ENCODE measurements around the gene HEPN1. TPM values are rescaled to one million over a fixed set of nuclear protein-coding genes. Genes with fewer than 3 reads are reported as not detected.

The HEPN1 gene
- total RNA-seq, 2 donors from 2014 or later: not detected

DNA sequence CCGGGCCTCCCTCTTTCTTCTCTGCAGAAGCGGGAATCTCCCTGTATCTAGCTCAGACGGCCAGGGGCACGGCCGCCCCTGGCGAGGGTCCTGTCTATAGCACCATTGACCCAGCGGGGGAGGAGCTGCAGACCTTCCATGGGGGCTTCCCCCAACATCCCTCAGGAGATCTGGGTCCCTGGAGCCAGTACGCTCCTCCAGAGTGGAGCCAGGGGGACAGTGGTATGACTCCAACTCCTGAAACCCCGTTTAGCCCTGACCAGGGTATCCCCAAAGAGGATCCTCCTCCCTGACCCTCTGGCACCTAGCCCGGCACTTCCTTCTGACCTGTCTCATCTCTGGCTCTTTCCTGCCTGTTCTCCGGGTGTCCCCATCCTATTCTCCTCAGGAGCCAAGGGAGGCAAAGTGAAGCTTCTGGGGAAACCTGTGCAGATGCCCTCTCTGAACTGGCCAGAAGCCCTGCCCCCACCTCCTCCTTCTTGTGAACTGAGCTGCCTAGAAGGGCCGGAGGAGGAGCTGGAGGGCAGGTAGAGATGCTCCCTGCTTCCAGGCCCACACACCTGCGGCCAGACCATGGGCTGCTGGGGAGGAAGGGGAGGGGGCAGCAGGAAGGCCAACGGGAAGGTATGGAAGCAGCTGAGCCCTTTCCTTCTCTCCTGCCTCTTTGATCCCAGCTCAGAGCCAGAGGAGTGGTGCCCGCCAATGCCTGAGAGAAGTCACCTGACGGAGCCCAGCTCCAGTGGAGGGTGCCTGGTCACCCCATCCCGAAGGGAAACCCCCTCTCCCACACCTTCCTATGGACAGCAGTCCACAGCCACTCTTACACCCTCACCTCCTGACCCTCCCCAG, 40.9 kb upstream of the HEPN1 start:
- Mint-ChIP-seq H3K27me3 (ENCODE audit: low read depth) (peaks cover 26% of the 10 kb centered on the region), H3K27ac (no peak overlapping the region)

DNA sequence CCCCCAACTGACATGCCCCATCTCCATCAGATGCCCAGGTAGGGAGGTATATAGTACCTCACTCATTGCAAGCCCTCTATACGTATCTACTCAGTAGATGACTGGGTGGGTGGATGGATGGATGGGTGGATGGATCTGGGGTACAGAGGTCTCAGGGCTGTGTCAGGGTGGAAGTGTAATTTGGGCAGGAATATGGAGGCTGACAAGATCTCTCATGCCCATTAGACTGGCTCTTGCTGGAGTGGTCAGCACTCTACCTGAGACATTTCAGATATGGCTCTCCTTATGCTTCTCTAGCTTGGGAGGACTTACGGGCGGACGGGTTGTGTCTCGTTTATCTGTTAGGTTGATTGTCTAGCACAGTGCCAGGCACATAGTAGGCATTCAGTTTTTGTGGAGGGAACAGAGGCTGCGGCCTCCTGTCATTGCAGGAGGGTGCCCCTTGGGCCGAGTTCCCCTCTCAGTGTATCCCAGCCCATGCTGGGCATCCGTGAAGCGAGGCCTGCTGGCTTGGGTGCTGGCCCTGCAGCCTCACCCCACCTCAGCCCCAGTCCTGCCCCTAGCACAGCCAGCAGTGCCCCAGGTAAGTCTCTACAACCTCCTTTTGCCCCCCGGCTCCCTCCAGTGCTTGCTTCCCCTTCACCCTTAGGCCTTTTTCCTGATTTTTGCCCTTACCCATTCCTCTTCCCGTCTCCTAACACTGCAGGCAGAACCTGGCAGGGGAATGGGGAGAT, 40.1 kb upstream of the HEPN1 start:
- no peak for ATAC-seq (replicated peaks in 1 of 2)
- H3K36me3 Mint-ChIP-seq (ENCODE audit: insufficient read depth in 2 of 2): no peaks in the 10 kb centered on the region
- no peak overlapping the region for H3K4me3 Mint-ChIP-seq
- peaks cover 19% of the 10 kb centered on the region for H3K4me1 Mint-ChIP-seq (ENCODE audit: low read depth)
- no peak for DNase-seq
- peaks cover 18% of the 10 kb centered on the region for H3K27me3 Mint-ChIP-seq (ENCODE audit: low read depth)
- H3K9me3 Mint-ChIP-seq: no peaks in the 10 kb centered on the region
- H3K27ac Mint-ChIP-seq: no peak overlapping the region

More for the DNA sequence above, 40.9 kb upstream of the HEPN1 start:
- ATAC-seq (replicated peaks in 1 of 2) (no peak), DNase-seq (no peak)
- H3K4me3 Mint-ChIP-seq: peak overlapping the region; percentile 84 to 87
- no peaks in the 10 kb centered on the region for H3K9me3 Mint-ChIP-seq
- no peaks in the 10 kb centered on the region for H3K36me3 Mint-ChIP-seq (ENCODE audit: insufficient read depth in 2 of 2)
- H3K4me1 Mint-ChIP-seq (ENCODE audit: low read depth): peaks cover 19% of the 10 kb centered on the region

DNA sequence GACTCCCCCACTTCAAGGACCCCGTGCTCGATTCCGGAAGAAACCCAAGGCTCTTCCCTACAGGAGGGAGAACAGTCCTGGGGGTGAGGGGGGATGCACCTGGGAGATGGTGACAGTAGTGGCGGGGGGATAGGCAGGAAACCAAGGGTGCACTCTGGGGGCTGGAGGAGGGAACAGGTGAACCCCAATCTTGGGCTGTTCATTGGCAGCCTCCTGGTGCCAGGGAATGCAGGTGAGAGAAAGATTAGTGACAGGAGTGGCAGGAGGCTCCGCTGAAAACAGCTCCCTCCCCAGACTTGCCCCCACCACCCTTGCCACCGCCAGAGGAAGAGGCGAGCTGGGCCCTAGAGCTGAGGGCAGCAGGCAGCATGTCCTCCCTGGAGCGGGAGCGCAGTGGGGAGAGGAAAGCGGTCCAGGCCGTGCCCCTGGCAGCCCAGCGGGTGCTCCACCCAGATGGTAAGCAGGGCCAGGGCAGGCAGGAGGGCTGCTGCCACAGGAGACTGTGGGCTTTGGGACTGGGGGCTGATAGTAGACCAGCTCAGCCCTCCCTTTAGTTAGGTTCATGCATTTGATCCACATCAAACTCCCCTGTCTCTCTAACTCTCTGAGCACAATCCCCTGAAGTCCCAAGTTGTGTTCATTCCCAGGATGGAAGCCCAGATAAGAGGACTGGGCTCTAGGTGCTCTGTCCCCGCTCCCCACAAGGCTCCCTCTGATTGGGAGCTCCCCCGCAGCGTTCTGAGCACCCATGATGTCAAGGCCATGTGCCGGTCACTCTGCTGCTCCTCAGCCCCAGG, 39.4 kb upstream of the HEPN1 start:
- no peak for ATAC-seq (replicated peaks in 1 of 2)
- no peak for DNase-seq
- no peaks in the 10 kb centered on the region for H3K9me3 Mint-ChIP-seq

DNA sequence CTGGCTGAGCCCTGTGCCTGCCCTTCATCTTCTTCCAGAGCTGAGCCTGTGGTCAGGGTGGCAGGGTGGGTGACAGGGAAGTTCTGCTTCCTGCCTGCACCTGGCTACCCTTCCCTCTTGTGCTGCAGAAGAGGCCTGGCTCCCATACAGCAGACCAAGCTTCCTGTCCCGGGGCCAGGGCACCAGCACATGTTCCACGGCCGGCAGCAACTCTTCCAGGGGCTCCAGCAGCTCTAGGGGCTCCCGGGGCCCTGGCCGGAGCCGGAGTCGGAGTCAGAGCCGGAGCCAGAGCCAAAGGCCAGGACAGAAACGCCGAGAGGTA, 38.8 kb upstream of the HEPN1 start:
- no peaks in the 10 kb centered on the region for H3K36me3 Mint-ChIP-seq (ENCODE audit: insufficient read depth in 2 of 2)
- H3K4me3 Mint-ChIP-seq: no peak overlapping the region
- peaks cover 6% of the 10 kb centered on the region for H3K27me3 Mint-ChIP-seq (ENCODE audit: low read depth)
- ATAC-seq (replicated peaks in 1 of 2) (no peak), DNase-seq (no peak)
- H3K27ac Mint-ChIP-seq: no peak overlapping the region
- H3K9me3 Mint-ChIP-seq: no peaks in the 10 kb centered on the region
- peaks cover 19% of the 10 kb centered on the region for H3K4me1 Mint-ChIP-seq (ENCODE audit: low read depth)

More for the DNA sequence above, 39.4 kb upstream of the HEPN1 start:
- H3K4me1 Mint-ChIP-seq (ENCODE audit: low read depth): peaks cover 19% of the 10 kb centered on the region
- H3K27me3 Mint-ChIP-seq (ENCODE audit: low read depth): peaks cover 11% of the 10 kb centered on the region
- no peak overlapping the region for H3K27ac Mint-ChIP-seq
- no peak overlapping the region for H3K4me3 Mint-ChIP-seq
- no peaks in the 10 kb centered on the region for H3K36me3 Mint-ChIP-seq (ENCODE audit: insufficient read depth in 2 of 2)

DNA sequence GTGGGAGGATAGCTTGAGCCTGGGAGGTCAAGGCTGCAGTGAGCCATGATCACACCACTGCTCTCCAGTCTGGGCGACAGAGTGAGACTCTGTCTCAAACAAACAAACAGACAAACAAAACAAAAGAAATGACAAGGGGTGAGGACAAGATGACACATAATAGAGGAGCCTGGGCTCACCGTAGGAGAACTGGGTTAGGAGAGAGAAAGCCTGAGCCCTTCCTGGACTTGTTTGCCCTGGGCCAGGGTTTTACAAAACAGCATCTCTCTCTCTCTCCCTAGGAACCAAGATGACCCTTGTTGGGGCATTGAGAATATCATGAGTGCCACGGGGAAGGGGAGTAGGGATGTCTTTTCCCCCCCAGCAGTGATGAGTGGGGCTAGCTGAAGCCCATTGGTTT, 38.1 kb upstream of the HEPN1 start:
- Mint-ChIP-seq H3K9me3 (no peaks in the 10 kb centered on the region), H3K36me3 (ENCODE audit: insufficient read depth in 2 of 2) (no peaks in the 10 kb centered on the region), H3K4me1 (ENCODE audit: low read depth) (peaks cover 15% of the 10 kb centered on the region), H3K4me3 (no peak overlapping the region), H3K27me3 (ENCODE audit: low read depth) (no peaks in the 10 kb centered on the region), H3K27ac (no peak overlapping the region)
- no peak for ATAC-seq (replicated peaks in 1 of 2)
- no peak for DNase-seq

DNA sequence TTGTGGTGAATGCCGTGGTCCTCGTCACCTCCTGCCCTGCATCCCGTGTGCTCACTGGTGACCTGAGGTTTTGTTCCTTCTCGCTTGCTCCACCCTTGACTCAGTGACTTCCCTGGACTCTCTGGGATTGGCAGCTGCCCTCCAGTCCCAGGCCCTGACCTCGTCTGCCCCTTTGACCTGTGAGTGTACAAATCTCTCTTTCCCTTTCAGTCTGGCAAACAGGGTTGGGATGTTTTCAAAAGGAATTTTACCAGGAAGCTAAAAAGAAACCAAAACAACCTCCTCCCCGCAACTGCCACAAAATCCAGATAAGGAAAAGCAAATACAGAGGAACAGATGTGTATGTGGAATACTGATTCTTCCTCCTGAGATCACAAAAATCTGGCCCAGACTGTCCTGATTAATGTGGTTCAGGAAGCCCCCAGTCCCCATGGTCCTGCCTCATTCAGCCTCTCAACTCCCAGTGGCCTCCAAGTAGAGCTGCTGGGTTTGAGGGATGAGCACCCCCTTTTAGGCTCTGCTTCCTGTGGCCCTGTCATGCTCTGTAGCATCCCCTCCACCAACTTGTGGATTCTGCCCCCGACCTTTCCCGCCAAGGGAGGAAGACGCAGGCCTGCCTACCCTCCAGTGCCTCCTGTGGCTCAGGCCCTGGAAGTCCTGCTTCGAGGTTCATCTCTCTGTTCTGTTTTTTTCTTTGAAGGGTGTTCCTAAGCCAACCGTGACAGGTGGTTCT, 36.5 kb upstream of the HEPN1 start:
- DNase-seq (no peak), ATAC-seq (replicated peaks in 1 of 2) (no peak)

DNA sequence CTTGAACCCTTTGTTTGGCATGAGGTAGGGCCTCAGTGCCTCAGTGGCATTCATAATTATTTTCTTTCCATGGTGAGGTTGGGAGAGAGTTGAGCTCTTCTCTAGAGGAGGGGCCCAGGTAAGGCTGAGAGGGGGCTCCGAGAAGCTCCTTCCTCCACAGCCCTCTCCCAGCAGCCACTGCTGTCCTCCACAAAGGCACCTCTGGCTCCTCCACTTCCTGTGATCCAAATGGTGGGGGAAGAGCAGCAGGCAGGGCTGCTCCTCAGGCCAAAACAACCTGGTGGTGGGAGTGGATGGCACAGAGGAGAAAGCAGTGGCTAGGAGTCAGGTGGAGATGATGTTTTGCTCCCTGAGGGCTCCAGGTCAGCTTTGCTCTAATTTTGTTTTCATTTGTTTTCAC, 34.7 kb upstream of the HEPN1 start:
- no peak overlapping the region for H3K27ac Mint-ChIP-seq
- no peaks in the 10 kb centered on the region for H3K9me3 Mint-ChIP-seq
- no peak overlapping the region for H3K4me3 Mint-ChIP-seq
- DNase-seq: no peak
- no peak for ATAC-seq (replicated peaks in 1 of 2)
- H3K27me3 Mint-ChIP-seq (ENCODE audit: low read depth): peaks cover 9% of the 10 kb centered on the region
- H3K4me1 Mint-ChIP-seq (ENCODE audit: low read depth): no peaks in the 10 kb centered on the region
- H3K36me3 Mint-ChIP-seq (ENCODE audit: insufficient read depth in 2 of 2): no peaks in the 10 kb centered on the region

More for the DNA sequence above, 36.5 kb upstream of the HEPN1 start:
- H3K36me3 Mint-ChIP-seq (ENCODE audit: insufficient read depth in 2 of 2): no peaks in the 10 kb centered on the region
- H3K27ac Mint-ChIP-seq: no peak overlapping the region
- H3K9me3 Mint-ChIP-seq: no peaks in the 10 kb centered on the region
- H3K4me3 Mint-ChIP-seq: no peak overlapping the region
- H3K4me1 Mint-ChIP-seq (ENCODE audit: low read depth): peaks cover 7% of the 10 kb centered on the region
- no peaks in the 10 kb centered on the region for H3K27me3 Mint-ChIP-seq (ENCODE audit: low read depth)

DNA sequence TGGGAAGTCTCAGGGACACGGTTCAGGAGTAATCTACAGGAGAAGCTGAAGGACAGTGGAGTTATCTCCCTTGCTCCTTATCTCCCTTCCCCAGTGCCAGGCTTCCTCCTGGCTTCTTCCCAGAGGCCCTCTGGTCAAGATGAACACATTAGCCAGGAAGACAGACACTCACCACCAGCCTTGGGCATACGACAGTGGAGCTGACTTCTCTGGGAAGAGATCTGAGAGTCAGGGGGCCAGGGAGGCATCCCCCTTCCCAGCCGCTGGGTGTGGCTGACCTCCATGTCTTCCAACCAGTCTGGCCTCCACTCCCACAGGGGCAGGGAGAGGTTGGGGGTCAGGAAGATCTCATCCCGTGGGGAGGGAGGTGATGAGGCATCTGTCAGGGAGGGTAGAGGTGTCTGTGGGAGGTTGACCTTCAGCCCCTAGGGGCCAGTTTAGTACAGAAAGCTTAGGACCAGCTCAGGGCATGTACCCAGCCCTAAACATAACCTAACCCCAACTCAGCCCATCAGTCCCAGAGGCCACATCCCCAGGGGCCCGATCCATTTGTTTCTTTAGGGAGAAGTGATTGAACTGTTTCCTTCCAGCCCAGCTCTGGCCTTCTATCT, 34.1 kb upstream of the HEPN1 start:
- peaks cover 11% of the 10 kb centered on the region for H3K27me3 Mint-ChIP-seq (ENCODE audit: low read depth)
- H3K36me3 Mint-ChIP-seq (ENCODE audit: insufficient read depth in 2 of 2): no peaks in the 10 kb centered on the region
- H3K9me3 Mint-ChIP-seq: no peaks in the 10 kb centered on the region
- DNase-seq: no peak
- no peaks in the 10 kb centered on the region for H3K4me1 Mint-ChIP-seq (ENCODE audit: low read depth)
- no peak overlapping the region for H3K4me3 Mint-ChIP-seq
- ATAC-seq (replicated peaks in 1 of 2): no peak
- H3K27ac Mint-ChIP-seq: no peak overlapping the region

DNA sequence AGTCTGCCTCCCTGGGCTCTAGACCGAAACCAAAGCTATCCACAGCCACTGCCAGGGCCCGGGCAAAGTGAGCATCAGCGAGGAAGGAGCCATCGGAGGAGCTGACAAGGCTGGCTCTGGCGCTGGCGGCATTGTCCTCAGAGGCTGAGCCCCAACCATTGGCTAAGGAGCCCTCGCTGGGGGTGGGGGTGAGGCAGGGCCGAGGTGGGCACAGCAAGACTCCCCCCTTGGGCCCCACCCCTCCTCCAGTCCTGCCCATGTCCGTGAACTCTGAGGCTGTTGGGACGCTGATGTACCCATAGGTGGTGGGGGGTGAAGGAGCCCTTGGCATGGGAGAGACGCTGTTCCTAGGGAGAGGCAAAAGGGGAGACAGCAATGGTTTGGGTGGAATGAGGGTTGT, 32.6 kb upstream of the HEPN1 start:
- Mint-ChIP-seq H3K4me1 (ENCODE audit: low read depth) (no peaks in the 10 kb centered on the region), H3K4me3 (no peak overlapping the region), H3K9me3 (no peaks in the 10 kb centered on the region), H3K27ac (no peak overlapping the region), H3K27me3 (ENCODE audit: low read depth) (peaks cover 11% of the 10 kb centered on the region), H3K36me3 (ENCODE audit: insufficient read depth in 2 of 2) (no peaks in the 10 kb centered on the region)
- DNase-seq (no peak), ATAC-seq (replicated peaks in 1 of 2) (no peak)

DNA sequence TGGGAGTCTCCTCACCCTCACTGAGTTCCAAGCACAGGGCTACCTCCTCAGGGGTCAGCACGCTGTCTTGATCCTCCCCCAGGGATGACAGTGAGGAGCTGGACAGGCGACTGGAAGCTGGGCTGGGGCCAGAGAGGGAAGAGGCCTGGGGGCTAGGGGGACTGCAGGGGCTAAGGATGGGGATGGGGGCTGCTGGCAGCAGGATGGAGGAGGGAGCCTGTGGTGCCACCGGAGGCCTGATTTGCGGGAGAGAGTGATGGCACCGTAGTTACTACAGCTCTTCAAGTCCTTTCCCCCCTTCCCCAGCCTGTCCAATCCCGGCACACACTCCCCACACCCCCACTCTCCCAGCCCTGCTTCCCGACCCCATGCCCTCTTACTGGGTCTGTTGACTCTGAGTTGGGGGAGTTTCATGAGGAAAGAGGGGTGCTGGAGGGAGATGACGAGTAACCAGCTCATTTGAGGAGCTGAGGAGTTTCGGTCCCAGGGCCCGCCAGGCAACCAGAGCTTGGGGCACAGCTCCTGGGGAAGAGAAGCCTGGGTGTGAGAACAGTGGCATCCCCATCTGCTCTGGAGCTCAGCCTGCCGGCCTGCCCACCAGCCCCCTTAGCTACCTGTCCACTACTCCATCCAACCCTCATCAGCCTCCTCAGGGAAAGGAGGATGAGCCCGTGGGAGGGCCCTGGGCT, 31.9 kb upstream of the HEPN1 start:
- no peaks in the 10 kb centered on the region for H3K4me1 Mint-ChIP-seq (ENCODE audit: low read depth)
- no peaks in the 10 kb centered on the region for H3K9me3 Mint-ChIP-seq
- peaks cover 11% of the 10 kb centered on the region for H3K27me3 Mint-ChIP-seq (ENCODE audit: low read depth)
- ATAC-seq (replicated peaks in 1 of 2) (no peak), DNase-seq (no peak)
- no peaks in the 10 kb centered on the region for H3K36me3 Mint-ChIP-seq (ENCODE audit: insufficient read depth in 2 of 2)
- no peak overlapping the region for H3K4me3 Mint-ChIP-seq
- no peak overlapping the region for H3K27ac Mint-ChIP-seq

DNA sequence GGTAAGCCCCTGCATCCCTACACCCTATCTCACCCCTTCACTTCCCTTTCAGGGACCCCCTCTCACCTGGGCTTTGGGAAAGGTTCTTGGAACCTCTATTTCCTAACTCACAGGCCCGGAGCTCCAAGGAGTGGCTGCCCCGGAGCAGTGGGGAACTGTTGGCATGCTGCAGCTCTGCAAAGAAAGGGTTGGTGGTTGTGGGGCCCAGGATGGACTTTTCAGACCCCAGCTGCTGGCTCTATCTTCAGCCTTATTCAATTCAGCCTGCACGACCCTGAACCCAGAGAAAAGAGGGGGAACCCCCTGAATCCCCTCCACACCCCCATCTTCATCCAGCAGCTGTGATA, 31.4 kb upstream of the HEPN1 start:
- Mint-ChIP-seq H3K36me3 (ENCODE audit: insufficient read depth in 2 of 2) (no peaks in the 10 kb centered on the region), H3K9me3 (no peaks in the 10 kb centered on the region), H3K4me3 (no peak overlapping the region), H3K27ac (no peak overlapping the region), H3K4me1 (ENCODE audit: low read depth) (no peaks in the 10 kb centered on the region), H3K27me3 (ENCODE audit: low read depth) (peaks cover 11% of the 10 kb centered on the region)
- DNase-seq: no peak
- no peak for ATAC-seq (replicated peaks in 1 of 2)
